Upper lobe of left lung (tissue), 4 donors: ENCODE measurements around the gene HELT.
"Not testable (repeated sequence)": the region's sequence is repeated elsewhere in the genome, so short reads cannot be mapped to it uniquely, and the experiment has no call there.

Experiments
- EP300 ChIP-seq, 4 donors: sonication (generic); formaldehyde crosslinking; IDR thresholded peaks; one replicate each; pipeline ENCODE4 v1.5.1; 2017; ENCODE audit warnings: antibody characterized with exemption in 4 of 4, control low read depth in 2 of 4
- POLR2A ChIP-seq, 4 donors: fragments of 450-650 bp; IDR thresholded peaks; one replicate each; pipeline ENCODE4 v1.5.1; 2016 to 2017; ENCODE audit warnings: antibody characterized with exemption in 4 of 4, mild to moderate bottlenecking in 2 of 4
- POLR2AphosphoS5 ChIP-seq, 2 donors: sonication (generic); formaldehyde crosslinking; IDR thresholded peaks; one replicate each; pipeline ENCODE4 v1.5.1; 2017; ENCODE audit warnings: antibody characterized with exemption in 2 of 2
- TF ChIP-seq, protein P1 (sequence below), 6 experiments: fragments of 450-650 bp in 4 of 6; fragments of 200-600 bp in 2 of 6; sonication (generic) in 2 of 6; IDR thresholded peaks; one replicate each; pipeline ENCODE4 v1.5.1; 2016 to 2019; ENCODE audit warnings: antibody characterized with exemption in 6 of 6

DNA sequence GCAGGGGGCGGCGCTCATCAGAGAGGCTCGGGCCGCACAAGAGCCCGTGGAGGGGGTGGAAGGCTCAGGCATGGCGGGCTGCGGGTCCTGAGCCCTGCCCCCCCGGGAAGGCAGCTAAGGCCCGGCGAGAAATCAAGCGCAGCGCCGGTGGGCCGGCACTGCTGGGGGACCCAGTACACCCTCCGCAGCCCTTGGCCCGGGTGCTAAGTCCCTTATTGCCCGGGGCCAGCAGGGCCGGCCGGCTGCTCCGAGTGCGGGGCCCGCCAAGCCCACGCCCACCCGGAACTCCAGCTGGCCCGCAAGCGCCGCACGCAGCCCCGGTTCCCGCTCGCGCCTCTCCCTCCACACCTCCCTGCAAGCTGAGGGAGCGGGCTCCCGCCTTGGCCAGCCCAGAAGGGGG lies 28.2 kb upstream of the HELT start:
- TF ChIP-seq, protein P1, sequence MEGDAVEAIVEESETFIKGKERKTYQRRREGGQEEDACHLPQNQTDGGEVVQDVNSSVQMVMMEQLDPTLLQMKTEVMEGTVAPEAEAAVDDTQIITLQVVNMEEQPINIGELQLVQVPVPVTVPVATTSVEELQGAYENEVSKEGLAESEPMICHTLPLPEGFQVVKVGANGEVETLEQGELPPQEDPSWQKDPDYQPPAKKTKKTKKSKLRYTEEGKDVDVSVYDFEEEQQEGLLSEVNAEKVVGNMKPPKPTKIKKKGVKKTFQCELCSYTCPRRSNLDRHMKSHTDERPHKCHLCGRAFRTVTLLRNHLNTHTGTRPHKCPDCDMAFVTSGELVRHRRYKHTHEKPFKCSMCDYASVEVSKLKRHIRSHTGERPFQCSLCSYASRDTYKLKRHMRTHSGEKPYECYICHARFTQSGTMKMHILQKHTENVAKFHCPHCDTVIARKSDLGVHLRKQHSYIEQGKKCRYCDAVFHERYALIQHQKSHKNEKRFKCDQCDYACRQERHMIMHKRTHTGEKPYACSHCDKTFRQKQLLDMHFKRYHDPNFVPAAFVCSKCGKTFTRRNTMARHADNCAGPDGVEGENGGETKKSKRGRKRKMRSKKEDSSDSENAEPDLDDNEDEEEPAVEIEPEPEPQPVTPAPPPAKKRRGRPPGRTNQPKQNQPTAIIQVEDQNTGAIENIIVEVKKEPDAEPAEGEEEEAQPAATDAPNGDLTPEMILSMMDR (IDR thresholded peaks at IDR 0.05): not testable (repeated sequence)
- TF ChIP-seq POLR2A, POLR2AphosphoS5, EP300 (IDR thresholded peaks at IDR 0.05): not testable (repeated sequence)
